Mammary microvascular endothelial cell (primary cell): Measurements from ENCODE around the gene HERC4. TPM values are rescaled to one million over a fixed set of nuclear protein-coding genes. Genes with fewer than 3 reads are reported as not detected.

Experiments used
- total RNA-seq: library from RNA; depleted of rRNA; stranded (reverse); fragments of >200 nt; gene quantifications from 2 replicates; pipeline ENCODE4 v1.2.3, GENCODE V29; 2015

The HERC4 gene, protein sequence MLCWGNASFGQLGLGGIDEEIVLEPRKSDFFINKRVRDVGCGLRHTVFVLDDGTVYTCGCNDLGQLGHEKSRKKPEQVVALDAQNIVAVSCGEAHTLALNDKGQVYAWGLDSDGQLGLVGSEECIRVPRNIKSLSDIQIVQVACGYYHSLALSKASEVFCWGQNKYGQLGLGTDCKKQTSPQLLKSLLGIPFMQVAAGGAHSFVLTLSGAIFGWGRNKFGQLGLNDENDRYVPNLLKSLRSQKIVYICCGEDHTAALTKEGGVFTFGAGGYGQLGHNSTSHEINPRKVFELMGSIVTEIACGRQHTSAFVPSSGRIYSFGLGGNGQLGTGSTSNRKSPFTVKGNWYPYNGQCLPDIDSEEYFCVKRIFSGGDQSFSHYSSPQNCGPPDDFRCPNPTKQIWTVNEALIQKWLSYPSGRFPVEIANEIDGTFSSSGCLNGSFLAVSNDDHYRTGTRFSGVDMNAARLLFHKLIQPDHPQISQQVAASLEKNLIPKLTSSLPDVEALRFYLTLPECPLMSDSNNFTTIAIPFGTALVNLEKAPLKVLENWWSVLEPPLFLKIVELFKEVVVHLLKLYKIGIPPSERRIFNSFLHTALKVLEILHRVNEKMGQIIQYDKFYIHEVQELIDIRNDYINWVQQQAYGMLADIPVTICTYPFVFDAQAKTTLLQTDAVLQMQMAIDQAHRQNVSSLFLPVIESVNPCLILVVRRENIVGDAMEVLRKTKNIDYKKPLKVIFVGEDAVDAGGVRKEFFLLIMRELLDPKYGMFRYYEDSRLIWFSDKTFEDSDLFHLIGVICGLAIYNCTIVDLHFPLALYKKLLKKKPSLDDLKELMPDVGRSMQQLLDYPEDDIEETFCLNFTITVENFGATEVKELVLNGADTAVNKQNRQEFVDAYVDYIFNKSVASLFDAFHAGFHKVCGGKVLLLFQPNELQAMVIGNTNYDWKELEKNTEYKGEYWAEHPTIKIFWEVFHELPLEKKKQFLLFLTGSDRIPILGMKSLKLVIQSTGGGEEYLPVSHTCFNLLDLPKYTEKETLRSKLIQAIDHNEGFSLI
- 28.6 and 34.1 TPM in 2 replicates for total RNA-seq

DNA sequence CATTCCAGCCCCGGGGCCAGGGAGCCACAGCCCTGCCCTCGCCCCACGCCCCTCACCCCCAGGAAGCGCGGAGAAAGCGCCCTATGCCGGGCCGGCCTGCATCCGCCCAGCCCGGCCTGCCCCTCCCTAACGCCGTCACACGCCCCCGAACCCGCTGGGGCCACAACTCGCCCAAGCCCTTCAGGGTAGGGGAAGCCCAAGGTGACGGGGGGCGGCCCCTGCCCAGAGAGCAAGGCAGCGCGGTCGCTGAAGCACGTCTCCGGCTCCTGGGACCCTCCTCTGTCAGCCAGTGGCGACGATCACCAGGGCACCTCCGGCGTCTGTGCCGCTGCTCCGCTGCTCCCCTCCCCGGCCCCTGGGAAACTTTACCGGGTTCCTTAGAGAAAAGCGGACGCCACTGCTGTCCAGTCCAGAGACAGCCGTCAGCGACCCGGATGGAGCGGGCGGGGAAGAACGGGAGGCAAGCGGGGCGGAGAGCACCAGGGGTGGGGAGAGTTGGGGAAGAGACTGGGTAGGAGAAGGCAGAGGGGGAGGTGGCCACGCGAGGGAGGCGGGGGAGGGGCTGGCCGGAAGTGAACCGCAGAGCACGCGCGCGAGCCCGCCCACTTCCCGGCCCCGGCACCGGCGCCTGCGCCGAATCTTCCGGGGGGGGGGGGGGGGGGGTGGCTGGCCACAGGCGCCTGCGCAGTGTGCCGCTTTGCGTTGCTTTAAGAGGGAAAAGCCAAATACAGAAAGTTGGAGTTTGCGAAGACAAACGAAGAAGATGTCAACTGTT lies at the start of gene HERC4:
TSS of gene HERC4 (minus strand) at position 509 of the 775 bp plus-strand sequence. CDS start 2,175 bp downstream, outside the sequence.

DNA sequence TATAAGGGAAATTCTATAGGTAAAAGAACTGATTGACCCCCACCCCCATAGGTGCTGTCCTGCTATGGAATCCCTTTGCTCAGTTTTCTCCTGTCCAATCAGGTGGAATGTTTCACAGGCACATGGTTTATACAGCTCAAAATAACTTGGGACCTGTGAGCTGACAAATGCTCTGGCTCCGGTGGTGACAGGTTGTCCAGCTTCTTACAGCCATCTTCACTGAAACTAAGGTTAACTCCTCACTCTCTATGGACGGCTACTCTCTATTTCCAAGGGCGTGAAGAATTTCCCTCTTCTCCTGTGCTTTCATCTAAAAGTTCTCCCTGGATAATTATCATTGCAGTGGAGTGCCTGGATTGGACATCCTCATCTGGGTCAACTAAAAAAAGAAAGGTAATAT lies 34.2 kb upstream of the HERC4 start, which contains the start of gene MYPN:
TSS of gene MYPN (plus strand) at position 158 of the 400 bp plus-strand sequence. CDS start 11,951 bp downstream, outside the sequence.

DNA sequence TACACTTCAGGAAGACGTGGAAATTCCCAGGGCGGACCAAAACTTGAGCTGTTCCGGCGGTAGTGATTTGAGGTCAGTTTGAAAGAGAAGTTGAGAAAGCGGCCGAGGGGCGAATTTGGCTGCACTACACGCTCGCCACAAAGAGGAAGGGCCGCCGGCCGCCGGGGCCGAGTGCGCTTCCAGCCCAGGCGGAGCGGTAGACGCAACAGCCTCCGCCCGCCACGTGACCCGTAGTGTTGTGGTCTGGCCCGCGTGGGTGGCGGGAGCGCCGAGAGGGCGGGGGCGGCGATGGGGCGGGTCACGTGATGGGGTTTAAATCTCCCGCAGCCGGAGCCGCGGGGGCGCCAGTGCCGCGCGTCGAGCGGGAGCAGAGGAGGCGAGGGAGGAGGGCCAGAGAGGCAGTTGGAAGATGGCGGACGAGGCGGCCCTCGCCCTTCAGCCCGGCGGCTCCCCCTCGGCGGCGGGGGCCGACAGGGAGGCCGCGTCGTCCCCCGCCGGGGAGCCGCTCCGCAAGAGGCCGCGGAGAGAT lies 190.7 kb downstream of the HERC4 start, which contains the start of gene SIRT1:
TSS of gene SIRT1 (plus strand) at position 344 of the 529 bp plus-strand sequence. CDS start at position 410, 66 bp downstream.

Other genes starting within 250 kb of the HERC4 start
- 0.39 and 0.53 TPM in 2 replicates for gene DNAJC12, start 237.1 kb downstream of the HERC4 start, total RNA-seq
- 8.3 TPM in 2 replicates for gene SIRT1, start 190.6 kb downstream of the HERC4 start, total RNA-seq
- gene MYPN, start 34.2 kb upstream of the HERC4 start, total RNA-seq, result 0.40 and 0.79 TPM in 2 replicates
- not detected in 2 replicates for gene ATOH7, start 156.8 kb upstream of the HERC4 start, total RNA-seq